HCT116 (cell line): ENCODE measurements around the gene PGGHG. TPM values are rescaled to one million over a fixed set of nuclear protein-coding genes. Genes with fewer than 3 reads are reported as not detected.
"Not testable (repeated sequence)": the region's sequence is repeated elsewhere in the genome, so short reads cannot be mapped to it uniquely, and the experiment has no call there.

Source experiments
- ATAC-seq: fragments of 200-7000 bp; cut with Tn5 transposase; 2 replicates; pipeline ENCODE4 v1.9.1; 2020; ENCODE audit warnings: mild to moderate bottlenecking, moderate library complexity
- BruUV-seq: library from RNA; stranded (reverse); fragments of 400-500 nt; replicated peaks from 2 replicates; lab custom pipeline; 2021; lab: Mats Ljungman, UMichigan
- CTCF ChIA-PET: fragments of 300-600 bp; sonication (Branson Sonifier 250); formaldehyde crosslinking; loops from one replicate; lab custom pipeline; 2021; ENCODE audit warnings: antibody characterized with exemption; lab: Charles Lee
- POLR2A ChIA-PET: fragments of 300-600, 350-600 bp; sonication (Branson Sonifier 250); formaldehyde crosslinking; loops from one replicate; lab custom pipeline; 2021; ENCODE audit warnings: antibody characterized with exemption; lab: Charles Lee
- RAD21 ChIA-PET, 2 experiments: fragments of 300-600 bp; sonication (Branson Sonifier 250); formaldehyde crosslinking; loops; one replicate each; lab custom pipeline; 2023; ENCODE audit warnings: low total read pairs in 2 of 2; ENCODE audit not compliant: uncharacterized antibody in 2 of 2, unreplicated experiment in 2 of 2, low non-redundant PET in 1 of 2; lab: Charles Lee
- DNase-seq: peaks from one replicate; pipeline ENCODE4 v3.0.0-alpha.2; 2010; ENCODE audit warnings: low read depth, low spot score
- H2AFZ ChIP-seq: fragments of 200-600 bp; shearing (Covaris generic), sonication (generic); 2 replicates; pipeline ENCODE4 v1.6.1; 2017; ENCODE audit warnings: low read depth, mixed run types, mixed read lengths, antibody characterized with exemption, low read length; ENCODE audit not compliant: poor library complexity, severe bottlenecking
- H3K27ac ChIP-seq: 2 replicates; pipeline ENCODE4 v1.5.1; 2012; ENCODE audit warnings: low read depth, low read length
- H3K27me3 ChIP-seq: fragments of 200-600 bp; sonication (generic); 2 replicates; pipeline ENCODE4 v1.6.1; 2016; ENCODE audit warnings: mixed run types, low read length, mixed read lengths; ENCODE audit not compliant: insufficient read depth
- H3K36me3 ChIP-seq, 2 experiments: fragments of 200-500 bp in 1 of 2; fragments of 200-600 bp in 1 of 2; sonication (Bioruptor generic) in 1 of 2; sonication (generic) in 1 of 2; 2 replicates each; pipeline versions ENCODE4 v1.5.1 to v1.6.1; 2014 to 2016; ENCODE audit warnings: low read length in 2 of 2, inconsistent platforms in 1 of 2, mixed read lengths in 1 of 2, mixed run types in 1 of 2; ENCODE audit not compliant: insufficient read depth in 2 of 2, control insufficient read depth in 1 of 2
- H3K4me1 ChIP-seq, 2 experiments: fragments of 200-600 bp in 1 of 2; sonication (generic) in 1 of 2; 2 replicates each; pipeline versions ENCODE4 v1.5.1 to v1.6.1; 2012 to 2017; ENCODE audit warnings: low read length in 2 of 2, inconsistent platforms in 1 of 2, mild to moderate bottlenecking in 1 of 2, mixed read lengths in 1 of 2, mixed run types in 1 of 2, moderate library complexity in 1 of 2; ENCODE audit not compliant: insufficient read depth in 2 of 2, control insufficient read depth in 1 of 2
- H3K4me2 ChIP-seq: fragments of 200-600 bp; sonication (generic); 2 replicates; pipeline ENCODE4 v1.6.1; 2017; ENCODE audit warnings: mixed run types, low read length, mixed read lengths
- H3K4me3 ChIP-seq, 2 experiments: fragments of 200-600 bp in 1 of 2; sonication (generic) in 1 of 2; replicated peaks in 1 of 2; 2 replicates each; pipeline ENCODE4 v1.5.1; 2011 to 2016; ENCODE audit warnings: low read length in 2 of 2, control low read depth in 1 of 2, low read depth in 1 of 2, mild to moderate bottlenecking in 1 of 2, mixed read lengths in 1 of 2, mixed run types in 1 of 2
- H3K79me2 ChIP-seq: fragments of 200-600 bp; sonication (generic); 2 replicates; pipeline ENCODE4 v1.6.1; 2017; ENCODE audit warnings: mild to moderate bottlenecking, mixed run types, low read length, moderate library complexity, mixed read lengths; ENCODE audit not compliant: insufficient read depth
- H3K9ac ChIP-seq: fragments of 200-600 bp; sonication (generic); 2 replicates; pipeline ENCODE4 v1.6.1; 2016; ENCODE audit warnings: low read length, mixed read lengths
- H3K9me2 ChIP-seq: fragments of 200-600 bp; sonication (generic), shearing (Covaris generic); 2 replicates; pipeline ENCODE4 v1.6.1; 2017; ENCODE audit warnings: mixed run types, mild to moderate bottlenecking, moderate library complexity; ENCODE audit not compliant: insufficient read depth
- H3K9me3 ChIP-seq, 2 experiments: fragments of 200-500 bp in 1 of 2; fragments of 200-600 bp in 1 of 2; sonication (Bioruptor generic) in 1 of 2; sonication (generic) in 1 of 2; 2 replicates each; pipeline ENCODE4 v1.6.1; 2014 to 2017; ENCODE audit warnings: low read length in 2 of 2, mixed read lengths in 2 of 2, inconsistent platforms in 1 of 2, low read depth in 1 of 2, mild to moderate bottlenecking in 1 of 2, mixed run types in 1 of 2, moderate library complexity in 1 of 2; ENCODE audit not compliant: control insufficient read depth in 1 of 2, insufficient read depth in 1 of 2
- H4K20me1 ChIP-seq: fragments of 200-600 bp; sonication (generic), shearing (Covaris generic); 2 replicates; pipeline ENCODE4 v1.6.1; 2017; ENCODE audit warnings: mixed run types, mild to moderate bottlenecking, moderate library complexity; ENCODE audit not compliant: insufficient read depth
- CBX3 ChIP-seq: IDR thresholded peaks from 2 replicates; pipeline ENCODE4 v1.6.1; 2012; ENCODE audit warnings: low read depth
- ELF1 ChIP-seq: IDR thresholded peaks from 2 replicates; pipeline ENCODE4 v1.6.1; 2012; ENCODE audit warnings: low read depth, borderline replicate concordance
- EZH2 ChIP-seq: fragments of 200-600 bp; sonication (generic); IDR thresholded peaks from 2 replicates; pipeline ENCODE4 v1.6.1; 2017; ENCODE audit warnings: antibody characterized with exemption, mixed run types
- EZH2phosphoT487 ChIP-seq: fragments of 200-600 bp; IDR thresholded peaks from 2 replicates; pipeline ENCODE4 v1.6.1; 2018; ENCODE audit warnings: antibody characterized with exemption, borderline replicate concordance
- FOSL1 ChIP-seq: IDR thresholded peaks from 2 replicates; pipeline ENCODE4 v1.6.1; 2012; ENCODE audit warnings: low read depth
- MAX ChIP-seq: IDR thresholded peaks from 2 replicates; pipeline ENCODE4 v1.6.1; 2012
- POLR2A ChIP-seq: IDR thresholded peaks from 2 replicates; pipeline ENCODE4 v1.7.0; 2011; ENCODE audit warnings: borderline replicate concordance; ENCODE audit not compliant: insufficient read depth, insufficient read length; ENCODE audit errors: extremely low read depth
- POLR2AphosphoS5 ChIP-seq: IDR thresholded peaks from 2 replicates; pipeline ENCODE4 v1.6.1; 2011; ENCODE audit warnings: mild to moderate bottlenecking, low read depth, low read length, moderate library complexity
- SIN3A ChIP-seq: IDR thresholded peaks from 2 replicates; pipeline ENCODE4 v1.6.1; 2012; ENCODE audit warnings: low read depth
- SP1 ChIP-seq: IDR thresholded peaks from 2 replicates; pipeline ENCODE4 v1.6.1; 2012; ENCODE audit warnings: low read depth
- SRF ChIP-seq: IDR thresholded peaks from 2 replicates; pipeline ENCODE4 v1.6.1; 2012; ENCODE audit warnings: low read depth
- YY1 ChIP-seq: IDR thresholded peaks from 2 replicates; pipeline ENCODE4 v1.6.1; 2011; ENCODE audit warnings: low read length, low read depth, moderate library complexity, mild to moderate bottlenecking; ENCODE audit not compliant: insufficient replicate concordance; ENCODE audit errors: extremely low read depth
- intact Hi-C: fragments of 100-400 bp; cut with micrococcal nuclease; formaldehyde crosslinking; loops from 2 replicates; pipeline ENCODE4 v1.10.0; 2022
- total RNA-seq: library from RNA; stranded (reverse); gene quantifications from one replicate; pipeline ENCODE4 v1.2.1, GENCODE V29; 2021; ENCODE audit not compliant: unreplicated experiment

PGGHG gene
- total RNA-seq, 1 experiment from 2014 or later, result 57.5 TPM

- RAD21 ChIA-PET, DNase-seq, H3K9ac ChIP-seq, H3K4me1 ChIP-seq, H3K9me2 ChIP-seq, ATAC-seq, H4K20me1 ChIP-seq, H3K27me3 ChIP-seq, H3K79me2 ChIP-seq, H3K4me3 ChIP-seq, intact Hi-C loops, H2AFZ ChIP-seq, CTCF ChIA-PET, H3K27ac ChIP-seq, H3K4me2 ChIP-seq, H3K9me3 ChIP-seq, BruUV-seq, POLR2A ChIA-PET, H3K36me3 ChIP-seq: not testable (repeated sequence)
Observed at GRCh38 chr11:328516-329100, 39.7 kb downstream of the PGGHG start.

- intact Hi-C loops, result no loop called here
- DNase-seq, result no peak
- no peaks in the 10 kb centered on the region; a peak in 1 of 4 replicates for H3K9me3 ChIP-seq
- H3K27ac ChIP-seq, result no peak overlapping the region
- no peaks in the 10 kb centered on the region for H3K9me2 ChIP-seq
- H3K4me1 ChIP-seq, result peaks cover 0 to 7% of the 10 kb centered on the region in 2 experiments; a peak in 2 of 4 replicates
- H4K20me1 ChIP-seq, result no peaks in the 10 kb centered on the region
- POLR2A ChIA-PET, result no interaction called here
- no peak for ATAC-seq
- H3K9ac ChIP-seq, result no peak overlapping the region
- H3K36me3 ChIP-seq, result no peaks in the 10 kb centered on the region
- RAD21 ChIA-PET, result no interaction called here
- H2AFZ ChIP-seq, result no peak overlapping the region
- CTCF ChIA-PET, result no interaction called here
- TF ChIP-seq FOSL1 (no peak), CBX3 (no peak), SRF (no peak), POLR2A (no peak), POLR2AphosphoS5 (no peak), ELF1 (no peak), SP1 (no peak), YY1 (no peak), MAX (no peak), SIN3A (no peak), EZH2 (no peak), EZH2phosphoT487 (no peak)
- no peaks in the 10 kb centered on the region for H3K27me3 ChIP-seq
- no TSS peak for BruUV-seq
- H3K4me3 ChIP-seq, result no peak overlapping the region
- H3K79me2 ChIP-seq, result no peaks in the 10 kb centered on the region
- no peak overlapping the region for H3K4me2 ChIP-seq
Observed at GRCh38 chr11:329886-330253, 40.9 kb downstream of the PGGHG start.
